ENCODE data around the gene ADISSP.

Gene ADISSP

DNA sequence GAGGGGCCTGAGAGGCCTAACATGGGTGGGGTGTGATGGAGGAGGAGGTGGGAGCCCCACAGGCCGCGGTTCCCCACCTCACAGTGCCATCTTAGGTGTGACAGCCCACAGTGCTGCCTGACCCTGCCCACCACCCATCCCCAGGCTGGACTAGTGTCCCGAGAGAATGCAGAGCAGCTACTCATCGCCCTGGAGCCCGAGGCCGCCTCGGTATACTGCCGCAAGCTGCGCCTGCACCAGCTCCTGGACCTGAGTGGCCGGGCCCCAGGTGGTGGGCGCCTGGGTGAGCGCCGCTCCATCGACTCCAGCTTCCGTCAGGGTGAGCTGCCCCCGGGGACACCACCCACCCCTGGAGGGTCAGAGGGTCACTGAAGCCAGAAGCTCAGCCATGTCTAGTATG, 19.5 kb downstream of the ADISSP start:
- ChIA-PET CTCF (interaction anchor here (1.5 to 11.2 kb wide), 4 partner anchors 9 to 344 kb away, joined by 4 to 119 read pairs (median 40); no protein-coding TSS in a partner anchor), POLR2A (interaction anchor here (0.9 kb wide), 1 partner anchor 68 kb away, joined by 3 read pairs; no protein-coding TSS in a partner anchor)
- DNase-seq (ENCODE audit: low read depth, low spot score), result no peak
- no peak for TF ChIP-seq CTCF (IDR thresholded peaks at IDR 0.05; ENCODE audit: insufficient read depth, low read length, missing control alignments)
- H3K4me3 ChIP-seq (ENCODE audit: low read depth, low read length), result no peak overlapping the region

DNA sequence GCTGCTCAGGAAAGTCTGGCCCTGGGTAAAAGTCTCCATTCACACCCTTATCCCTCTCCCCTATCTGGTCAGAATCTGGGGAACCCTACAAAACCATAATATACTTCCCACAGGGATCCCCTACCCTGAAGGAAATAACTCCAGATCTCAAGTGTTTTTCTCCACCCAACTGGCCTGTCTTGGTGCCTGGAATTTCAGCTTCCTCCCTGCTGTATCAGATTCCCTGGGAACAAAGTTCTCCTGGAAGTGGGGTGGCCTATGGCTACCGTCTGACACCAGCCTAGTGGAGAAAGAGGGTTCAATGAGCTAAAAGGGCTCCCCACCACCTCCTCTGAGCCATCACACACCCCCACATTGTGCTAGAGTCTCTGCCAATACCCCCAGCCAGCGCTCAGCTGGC, 20.1 kb downstream of the ADISSP start:
- CTCF ChIA-PET, result interaction anchor here (1.5 to 11.2 kb wide), 3 partner anchors 10 to 345 kb away, joined by 4 to 119 read pairs (median 74); no protein-coding TSS in a partner anchor
- H3K4me3 ChIP-seq (ENCODE audit: low read depth, low read length), result no peak overlapping the region
- DNase-seq (ENCODE audit: low read depth, low spot score), result no peak
- no peak for TF ChIP-seq CTCF (IDR thresholded peaks at IDR 0.05; ENCODE audit: insufficient read depth, low read length, missing control alignments)
- POLR2A ChIA-PET, result no interaction called here

DNA sequence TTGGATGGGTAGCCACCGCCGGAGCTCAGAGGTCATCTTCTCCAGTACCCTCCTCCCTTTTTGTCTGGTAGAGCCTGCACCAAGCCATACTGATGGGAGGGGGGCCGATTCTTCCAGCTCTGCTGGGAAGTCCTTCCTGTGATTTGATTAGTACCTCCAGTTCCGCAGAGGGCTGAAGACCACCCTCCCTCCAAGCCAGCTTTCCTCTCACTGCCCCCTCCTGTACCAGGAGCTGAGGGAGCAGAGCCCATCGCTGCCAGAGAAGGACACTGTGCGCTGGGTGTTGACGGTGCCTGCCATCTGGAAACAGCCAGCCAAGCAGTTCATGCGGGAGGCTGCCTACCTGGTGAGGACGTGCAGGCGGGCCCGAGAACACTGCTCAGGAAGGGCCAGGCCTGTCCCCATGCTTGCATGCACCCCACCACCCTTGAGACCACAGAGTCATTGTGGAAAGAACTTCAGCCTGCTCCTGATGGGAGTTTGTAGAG, 21.8 kb downstream of the ADISSP start:
- H3K4me3 ChIP-seq (ENCODE audit: low read depth, low read length), result no peak overlapping the region
- POLR2A ChIA-PET, result no interaction called here

GRCh38 chr20:3744806-3745685, 22.5 kb downstream of the ADISSP start:
- DNase-seq (ENCODE audit: low read depth, low spot score), result no peak
- no peak overlapping the region for H3K4me3 ChIP-seq (ENCODE audit: low read depth, low read length)
- TF ChIP-seq CTCF (IDR thresholded peaks at IDR 0.05; ENCODE audit: insufficient read depth, low read length, missing control alignments), result no peak
- CTCF ChIA-PET, result interaction anchor here (3.1 to 11.2 kb wide), 3 partner anchors 12 to 68 kb away, joined by 16 to 119 read pairs (median 18); no protein-coding TSS in a partner anchor
- POLR2A ChIA-PET, result interaction anchor here (0.7 kb wide), 1 partner anchor 73 kb away, joined by 4 read pairs; no protein-coding TSS in a partner anchor

More for the DNA sequence above, 21.8 kb downstream of the ADISSP start:
- CTCF ChIA-PET, result interaction anchor here (3.1 to 11.2 kb wide), 3 partner anchors 12 to 68 kb away, joined by 16 to 119 read pairs (median 18); no protein-coding TSS in a partner anchor
- TF ChIP-seq CTCF (IDR thresholded peaks at IDR 0.05; ENCODE audit: insufficient read depth, low read length, missing control alignments), result no peak
- no peak for DNase-seq (ENCODE audit: low read depth, low spot score)

DNA sequence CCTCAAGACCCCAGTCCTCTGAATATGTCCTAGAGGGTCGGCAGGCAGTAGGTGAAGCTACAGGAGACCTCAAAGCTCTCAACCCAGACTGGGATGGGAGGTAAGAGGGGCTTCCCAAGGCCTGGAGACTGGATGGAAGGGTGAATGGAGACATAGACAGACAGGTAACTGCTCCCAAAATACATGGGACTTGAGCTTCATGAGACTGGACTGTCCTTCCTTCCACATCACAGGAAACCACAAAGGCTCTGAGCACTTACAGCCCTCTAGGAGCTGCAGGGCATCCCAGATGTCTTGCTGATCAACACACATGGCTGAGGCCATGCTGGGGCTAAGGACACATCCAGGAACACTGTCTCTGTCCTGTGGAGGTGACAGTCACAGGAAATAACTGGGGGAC, 23.5 kb downstream of the ADISSP start:
- no peak for TF ChIP-seq CTCF (IDR thresholded peaks at IDR 0.05; ENCODE audit: insufficient read depth, low read length, missing control alignments)
- no peak overlapping the region for H3K4me3 ChIP-seq (ENCODE audit: low read depth, low read length)
- POLR2A ChIA-PET, result no interaction called here
- CTCF ChIA-PET, result interaction anchor here (1.0 to 11.2 kb wide), 5 partner anchors 9 to 67 kb away, joined by 3 to 119 read pairs (median 16); no protein-coding TSS in a partner anchor
- no peak for DNase-seq (ENCODE audit: low read depth, low spot score)

DNA sequence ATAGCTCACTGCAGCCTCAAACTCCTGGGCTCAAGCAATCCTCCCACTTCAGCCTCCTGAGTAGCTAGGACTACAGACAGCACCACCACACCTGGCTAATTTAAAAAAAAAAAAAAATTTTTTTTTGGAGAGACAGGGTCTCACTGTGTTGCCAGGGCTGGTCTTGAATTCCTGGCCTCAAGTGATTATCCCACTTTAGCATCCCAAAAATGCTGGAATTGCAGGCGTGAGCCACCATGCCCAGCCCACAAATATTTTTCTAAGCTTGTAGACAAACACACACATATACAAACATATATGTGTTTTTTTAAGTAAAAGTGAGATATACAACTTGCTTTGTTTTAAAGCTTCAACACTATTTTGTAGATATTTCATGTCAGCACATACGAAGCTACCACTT, 24.3 kb downstream of the ADISSP start:
- CTCF ChIA-PET, result interaction anchor here (1.7 to 11.2 kb wide), 4 partner anchors 14 to 66 kb away, joined by 3 to 119 read pairs (median 17); no protein-coding TSS in a partner anchor
- no peak for TF ChIP-seq CTCF (IDR thresholded peaks at IDR 0.05; ENCODE audit: insufficient read depth, low read length, missing control alignments)
- POLR2A ChIA-PET, result no interaction called here
- DNase-seq (ENCODE audit: low read depth, low spot score), result no peak
- no peak overlapping the region for H3K4me3 ChIP-seq (ENCODE audit: low read depth, low read length)

Data from AG04449 (cell line).